ENCODE results near the gene TRPV3.

The TRPV3 gene

DNA sequence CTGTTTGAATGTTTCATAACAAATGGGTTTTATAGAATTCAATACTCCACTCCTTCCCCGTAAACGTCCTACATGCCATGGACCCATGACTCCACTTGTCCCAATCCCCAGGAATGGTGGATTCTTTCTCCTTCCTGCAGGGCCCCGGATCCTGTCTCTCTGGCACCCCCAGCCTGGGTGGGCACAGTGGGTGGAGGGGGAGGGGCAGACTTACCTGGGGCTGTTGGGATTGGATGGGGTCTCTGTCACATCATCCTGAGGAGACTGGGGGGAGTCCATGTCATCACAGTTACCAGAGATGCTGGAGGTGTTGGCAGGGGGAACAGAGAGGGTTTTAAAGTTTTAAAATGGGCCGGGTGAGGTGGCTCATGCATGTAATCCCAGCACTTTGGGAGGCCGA is 13.2 kb downstream of the TRPV3 start:
- no peak overlapping the region for H3K4me3 ChIP-seq (ENCODE audit: low read length)
- no peaks in the 10 kb centered on the region for H3K9me3 ChIP-seq (ENCODE audit: insufficient read depth, low read depth, low read length)
- no peak overlapping the region for H3K9ac ChIP-seq (ENCODE audit: low read depth, low read length)
- H3K27me3 ChIP-seq (ENCODE audit: insufficient read depth, low read length) = no peaks in the 10 kb centered on the region
- WGBS = 88% methylated on average over 5 of the region's 5 CpGs
- H3K4me1 ChIP-seq (ENCODE audit: insufficient read depth, low read length) = no peaks in the 10 kb centered on the region
- H3K36me3 ChIP-seq (ENCODE audit: insufficient read depth, low read length) = no peaks in the 10 kb centered on the region
- H3K27ac ChIP-seq (ENCODE audit: low read depth, low read length) = no peak overlapping the region

DNA sequence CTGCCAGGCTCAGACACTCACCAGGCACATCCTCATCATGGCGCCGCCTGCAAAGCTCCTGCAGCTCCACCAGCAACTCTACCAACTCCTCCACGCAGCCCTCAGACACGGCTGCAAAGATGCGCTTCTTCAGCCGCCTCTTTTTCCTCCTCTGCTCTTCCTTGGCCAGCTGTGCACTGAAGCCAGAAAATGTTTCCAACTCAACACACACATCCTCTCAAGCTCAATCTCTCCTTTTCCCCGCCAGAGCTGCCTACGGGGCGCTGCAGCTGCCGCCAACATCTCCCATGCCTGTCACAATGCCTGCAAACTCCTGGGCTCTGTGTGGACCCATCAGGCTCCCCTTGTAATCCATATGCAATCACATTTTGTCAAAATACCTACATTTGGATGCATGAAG is 14.2 kb downstream of the TRPV3 start:
- Histone ChIP-seq H3K36me3 (ENCODE audit: insufficient read depth, low read length) (no peaks in the 10 kb centered on the region), H3K4me1 (ENCODE audit: insufficient read depth, low read length) (no peaks in the 10 kb centered on the region), H3K27ac (ENCODE audit: low read depth, low read length) (no peak overlapping the region), H3K9ac (ENCODE audit: low read depth, low read length) (no peak overlapping the region), H3K4me3 (ENCODE audit: low read length) (no peak overlapping the region), H3K9me3 (ENCODE audit: insufficient read depth, low read depth, low read length) (no peaks in the 10 kb centered on the region), H3K27me3 (ENCODE audit: insufficient read depth, low read length) (no peaks in the 10 kb centered on the region)
- WGBS = 95% methylated on average over 10 of the region's 10 CpGs

DNA sequence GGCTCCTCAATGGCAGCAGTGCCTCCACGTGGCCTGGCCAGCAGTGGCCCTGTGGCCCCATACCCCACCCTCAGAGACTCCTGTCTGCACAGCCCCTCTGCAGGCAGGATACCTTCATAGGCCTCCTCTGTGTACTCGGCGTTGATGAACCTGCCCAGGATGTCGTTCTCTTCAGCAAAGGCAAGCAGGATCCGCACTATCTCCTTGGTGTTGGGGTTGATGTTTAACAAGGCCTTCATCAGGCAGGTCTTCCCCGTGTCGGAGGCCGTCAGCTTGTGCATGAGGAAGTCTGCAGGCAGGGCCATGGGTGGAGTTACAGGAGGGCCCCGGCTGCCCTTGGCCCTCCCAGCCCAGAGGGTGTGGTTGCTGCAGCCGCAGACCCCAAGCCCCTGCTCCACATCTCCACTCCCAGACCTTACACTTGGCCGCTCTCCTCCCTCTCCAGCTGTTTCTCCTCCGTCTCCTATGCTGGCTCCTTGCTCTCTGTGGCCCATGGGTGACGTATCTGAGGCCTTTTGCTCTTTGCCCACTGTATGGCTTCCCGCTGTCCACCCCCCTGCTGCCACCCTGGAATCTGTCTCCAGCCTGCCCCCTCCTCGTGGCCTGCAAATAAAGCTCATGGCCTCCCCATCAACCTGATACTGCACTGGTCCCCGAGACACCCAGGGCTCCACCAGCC is 15.1 kb downstream of the TRPV3 start:
- Histone ChIP-seq H3K36me3 (ENCODE audit: insufficient read depth, low read length) (no peaks in the 10 kb centered on the region), H3K9me3 (ENCODE audit: insufficient read depth, low read depth, low read length) (no peaks in the 10 kb centered on the region), H3K4me1 (ENCODE audit: insufficient read depth, low read length) (no peaks in the 10 kb centered on the region), H3K27ac (ENCODE audit: low read depth, low read length) (no peak overlapping the region), H3K4me3 (ENCODE audit: low read length) (no peak overlapping the region), H3K9ac (ENCODE audit: low read depth, low read length) (no peak overlapping the region), H3K27me3 (ENCODE audit: insufficient read depth, low read length) (no peaks in the 10 kb centered on the region)
- 86% methylated on average over 16 of the region's 16 CpGs for WGBS

GRCh38 chr17:3539881-3540540 is 17.6 kb downstream of the TRPV3 start:
- Histone ChIP-seq H3K4me1 (ENCODE audit: insufficient read depth, low read length) (peaks cover 4% of the 10 kb centered on the region; the same call in 1 of the 2 replicates), H3K27ac (ENCODE audit: low read depth, low read length) (no peak overlapping the region), H3K27me3 (ENCODE audit: insufficient read depth, low read length) (no peaks in the 10 kb centered on the region), H3K9ac (ENCODE audit: low read depth, low read length) (no peak overlapping the region), H3K9me3 (ENCODE audit: insufficient read depth, low read depth, low read length) (no peaks in the 10 kb centered on the region), H3K4me3 (ENCODE audit: low read length) (no peak overlapping the region), H3K36me3 (ENCODE audit: insufficient read depth, low read length) (no peaks in the 10 kb centered on the region)
- WGBS = 69% methylated on average over 6 of the region's 8 CpGs

DNA sequence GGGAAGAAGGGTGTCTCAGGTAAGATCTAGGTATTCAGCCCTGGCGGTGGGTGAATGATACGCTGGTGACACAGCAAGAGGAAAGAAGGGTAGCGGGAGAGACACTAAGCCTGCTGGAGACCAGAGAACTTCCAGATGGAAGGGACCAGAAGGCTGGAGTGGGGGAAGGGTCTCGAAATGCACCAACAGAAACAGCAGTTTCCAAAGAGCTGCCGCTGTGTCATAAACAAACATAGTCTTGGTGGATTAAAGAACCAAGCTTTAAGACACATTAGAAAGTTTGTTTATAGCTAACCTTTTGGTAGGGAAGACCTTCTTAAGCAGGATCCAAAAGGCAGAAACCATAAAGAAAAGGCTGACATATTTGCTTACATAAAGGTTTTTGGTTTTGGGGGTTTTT is 20.9 kb downstream of the TRPV3 start:
- Histone ChIP-seq H3K9me3 (ENCODE audit: insufficient read depth, low read depth, low read length) (no peaks in the 10 kb centered on the region), H3K27me3 (ENCODE audit: insufficient read depth, low read length) (no peaks in the 10 kb centered on the region), H3K4me3 (ENCODE audit: low read length) (no peak overlapping the region), H3K9ac (ENCODE audit: low read depth, low read length) (no peak overlapping the region), H3K4me1 (ENCODE audit: insufficient read depth, low read length) (peaks cover 4% of the 10 kb centered on the region; the same call in 1 of the 2 replicates), H3K36me3 (ENCODE audit: insufficient read depth, low read length) (no peaks in the 10 kb centered on the region), H3K27ac (ENCODE audit: low read depth, low read length) (no peak overlapping the region)
- 88% methylated on average over 5 of the region's 5 CpGs for WGBS

DNA sequence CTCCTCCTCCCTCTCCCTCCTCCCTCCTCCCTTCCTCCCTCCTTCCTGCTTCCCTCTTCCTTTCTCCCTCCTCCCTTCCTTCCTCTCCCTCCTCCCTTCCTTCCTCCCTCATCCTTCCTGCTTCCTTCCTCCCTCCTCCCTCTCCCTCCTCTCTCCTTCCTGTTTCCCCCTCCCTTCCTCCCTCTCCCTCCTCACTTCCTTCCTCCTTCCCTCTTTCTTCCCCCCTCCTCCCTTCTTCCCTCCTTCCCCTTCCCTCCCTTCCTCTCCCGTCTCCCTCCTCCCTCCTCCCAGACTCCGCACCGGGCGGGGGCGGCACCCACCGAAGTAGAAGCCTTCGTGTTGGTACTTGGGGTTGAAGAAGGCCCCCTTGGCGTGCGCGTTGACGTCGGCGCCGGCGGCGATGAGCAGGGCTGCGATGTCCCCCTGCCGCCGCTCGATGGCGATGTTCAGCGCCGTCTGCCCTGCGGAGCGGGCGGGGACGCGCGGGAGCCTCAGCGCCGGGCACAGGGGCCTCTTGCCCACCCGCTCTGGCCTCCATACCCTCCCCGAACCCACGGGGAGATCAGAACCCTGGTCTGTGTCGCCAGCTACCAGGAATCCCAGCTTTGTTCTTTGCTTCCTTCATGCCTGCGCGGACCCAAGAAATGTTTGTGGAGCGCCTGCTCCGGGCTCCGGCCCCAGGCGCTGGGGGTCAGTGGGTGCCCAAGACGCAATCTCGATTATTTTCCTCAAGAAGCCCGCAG is 22.2 kb downstream of the TRPV3 start:
- H3K9me3 ChIP-seq (ENCODE audit: insufficient read depth, low read depth, low read length) = no peaks in the 10 kb centered on the region
- H3K27me3 ChIP-seq (ENCODE audit: insufficient read depth, low read length) = no peaks in the 10 kb centered on the region
- peaks cover 6% of the 10 kb centered on the region for H3K4me1 ChIP-seq (ENCODE audit: insufficient read depth, low read length)
- H3K9ac ChIP-seq (ENCODE audit: low read depth, low read length) = peak overlapping the region; percentile 70
- H3K27ac ChIP-seq (ENCODE audit: low read depth, low read length) = no peak overlapping the region
- WGBS = 6% methylated on average over 44 of the region's 44 CpGs
- H3K4me3 ChIP-seq (ENCODE audit: low read length) = peak overlapping the region; percentile 56
- H3K36me3 ChIP-seq (ENCODE audit: insufficient read depth, low read length) = no peaks in the 10 kb centered on the region

GRCh38 chr17:3534881-3535252 is 22.7 kb downstream of the TRPV3 start:
- Histone ChIP-seq H3K9ac (ENCODE audit: low read depth, low read length) (no peak overlapping the region), H3K36me3 (ENCODE audit: insufficient read depth, low read length) (no peaks in the 10 kb centered on the region), H3K27me3 (ENCODE audit: insufficient read depth, low read length) (no peaks in the 10 kb centered on the region), H3K27ac (ENCODE audit: low read depth, low read length) (no peak overlapping the region), H3K9me3 (ENCODE audit: insufficient read depth, low read depth, low read length) (no peaks in the 10 kb centered on the region), H3K4me1 (ENCODE audit: insufficient read depth, low read length) (peaks cover 11% of the 10 kb centered on the region), H3K4me3 (ENCODE audit: low read length) (no peak overlapping the region)
- WGBS = 48% methylated on average over 3 of the region's 3 CpGs

DNA sequence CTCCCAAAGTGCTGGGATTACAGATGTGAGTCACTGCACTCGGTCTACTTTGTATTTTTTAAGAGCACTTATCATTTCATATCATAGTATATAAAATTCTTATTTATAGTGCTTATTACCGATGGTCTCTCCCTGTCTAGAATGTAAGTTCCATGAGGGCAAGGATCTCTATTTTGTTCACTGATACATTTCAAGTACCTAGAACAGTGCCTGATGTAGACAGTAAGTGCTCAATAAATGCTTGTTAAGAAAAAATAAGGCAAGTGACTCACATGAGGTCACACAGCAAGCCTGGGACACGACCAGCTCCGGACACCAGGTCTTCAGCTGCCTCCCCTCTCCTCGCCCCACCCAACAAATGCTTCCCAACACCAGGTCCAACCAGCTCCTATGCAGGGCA is 23.9 kb downstream of the TRPV3 start:
- H3K4me3 ChIP-seq (ENCODE audit: low read length) = no peak overlapping the region
- no peaks in the 10 kb centered on the region for H3K9me3 ChIP-seq (ENCODE audit: insufficient read depth, low read depth, low read length)
- H3K9ac ChIP-seq (ENCODE audit: low read depth, low read length) = no peak overlapping the region
- peaks cover 13% of the 10 kb centered on the region for H3K4me1 ChIP-seq (ENCODE audit: insufficient read depth, low read length)
- no peaks in the 10 kb centered on the region for H3K27me3 ChIP-seq (ENCODE audit: insufficient read depth, low read length)
- no peaks in the 10 kb centered on the region for H3K36me3 ChIP-seq (ENCODE audit: insufficient read depth, low read length)
- 95% methylated on average over 4 of the region's 5 CpGs for WGBS
- no peak overlapping the region for H3K27ac ChIP-seq (ENCODE audit: low read depth, low read length)

DNA sequence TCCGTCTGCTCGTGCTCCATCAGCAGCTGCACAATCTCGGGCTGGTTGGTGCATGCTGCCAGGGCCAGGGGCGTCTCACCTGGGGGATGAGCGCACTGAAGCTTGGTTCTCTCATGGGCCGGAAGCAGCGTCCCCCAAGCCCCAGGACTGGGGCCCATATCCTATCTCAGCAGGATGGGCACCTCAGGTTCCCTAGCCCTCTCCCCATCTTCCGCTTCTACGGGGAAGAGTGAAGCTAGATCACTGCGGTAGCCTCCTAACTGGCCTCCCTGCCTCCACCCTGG is 24.8 kb downstream of the TRPV3 start:
- Histone ChIP-seq H3K27me3 (ENCODE audit: insufficient read depth, low read length) (no peaks in the 10 kb centered on the region), H3K27ac (ENCODE audit: low read depth, low read length) (no peak overlapping the region), H3K9me3 (ENCODE audit: insufficient read depth, low read depth, low read length) (no peaks in the 10 kb centered on the region), H3K4me3 (ENCODE audit: low read length) (no peak overlapping the region), H3K9ac (ENCODE audit: low read depth, low read length) (no peak overlapping the region), H3K36me3 (ENCODE audit: insufficient read depth, low read length) (no peaks in the 10 kb centered on the region), H3K4me1 (ENCODE audit: insufficient read depth, low read length) (peaks cover 13% of the 10 kb centered on the region)
- 94% methylated on average over 10 of the region's 10 CpGs for WGBS

DNA sequence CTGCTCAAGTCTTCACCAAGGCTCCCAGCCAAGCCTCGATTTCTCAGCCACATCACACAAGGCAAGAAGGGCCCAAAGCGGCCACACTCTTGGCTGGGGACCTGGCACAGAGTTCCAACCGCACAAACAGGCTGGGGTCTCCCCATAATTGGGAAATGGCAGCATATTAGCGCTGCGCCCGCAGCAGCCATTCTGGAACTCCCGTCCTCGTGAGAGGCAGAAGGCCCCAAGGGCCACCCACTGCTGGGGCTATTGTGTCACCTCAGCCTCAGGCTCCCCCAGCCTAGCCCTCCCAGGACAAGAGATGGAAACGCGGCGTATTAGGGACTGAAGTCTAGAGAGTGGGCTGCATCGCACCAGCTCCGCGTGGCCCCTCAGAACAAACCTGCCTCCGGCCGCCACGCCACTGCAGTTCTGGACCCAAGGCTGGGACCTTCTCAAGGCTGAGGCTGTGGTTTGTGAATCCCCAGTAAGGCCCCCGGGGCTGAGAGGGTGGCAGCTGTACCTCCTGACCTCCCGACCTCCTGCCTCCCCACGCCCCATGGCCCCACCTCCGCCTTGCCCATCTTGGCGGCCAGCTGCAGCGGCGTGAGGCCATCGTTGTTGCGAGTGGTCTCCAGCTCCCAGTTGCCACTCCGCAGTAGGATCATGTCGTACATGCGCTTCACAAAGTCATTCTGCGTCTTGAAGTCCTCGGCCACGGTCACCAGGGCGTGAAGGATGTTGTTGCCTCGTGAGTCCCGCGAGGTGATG is 25.3 kb downstream of the TRPV3 start:
- no peaks in the 10 kb centered on the region for H3K9me3 ChIP-seq (ENCODE audit: insufficient read depth, low read depth, low read length)
- no peaks in the 10 kb centered on the region for H3K36me3 ChIP-seq (ENCODE audit: insufficient read depth, low read length)
- 90% methylated on average over 36 of the region's 36 CpGs for WGBS
- H3K27me3 ChIP-seq (ENCODE audit: insufficient read depth, low read length) = no peaks in the 10 kb centered on the region
- H3K27ac ChIP-seq (ENCODE audit: low read depth, low read length) = no peak overlapping the region
- H3K9ac ChIP-seq (ENCODE audit: low read depth, low read length) = no peak overlapping the region
- no peak overlapping the region for H3K4me3 ChIP-seq (ENCODE audit: low read length)
- peaks cover 13% of the 10 kb centered on the region for H3K4me1 ChIP-seq (ENCODE audit: insufficient read depth, low read length)
